GM20431 (cell line): ENCODE data around the gene CTH.
"Not testable (repeated sequence)": the region's sequence is repeated elsewhere in the genome, so short reads cannot be mapped to it uniquely, and the experiment has no call there.

Source experiments
- in situ Hi-C: fragments of 300-500 bp; cut with MseI, MboI; formaldehyde crosslinking; loops from one replicate; pipeline ENCODE4 v1.15.0; 2020; ENCODE audit warnings: low sequenced_read_pairs; ENCODE audit not compliant: unreplicated experiment

The CTH gene

DNA sequence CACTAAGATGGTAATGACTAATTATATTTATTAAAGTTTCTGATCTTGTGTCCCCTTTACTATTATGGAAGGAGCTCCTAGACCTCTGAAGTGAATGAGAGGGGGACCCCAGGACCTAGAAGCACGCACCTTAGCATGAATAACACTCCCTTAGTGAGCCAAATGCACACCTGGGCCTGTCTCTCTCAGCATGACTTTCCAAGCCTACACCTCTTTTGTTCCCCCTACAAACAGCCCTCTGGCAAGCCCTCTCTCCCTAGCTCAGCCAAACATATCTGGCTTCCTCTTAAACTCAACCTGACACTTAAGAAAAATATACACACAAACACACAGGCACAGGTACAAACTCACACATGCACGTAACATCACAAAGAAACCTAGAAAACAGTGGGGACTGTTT lies 7.3 kb upstream of the CTH start:
- in situ Hi-C loops: no loop called here

DNA sequence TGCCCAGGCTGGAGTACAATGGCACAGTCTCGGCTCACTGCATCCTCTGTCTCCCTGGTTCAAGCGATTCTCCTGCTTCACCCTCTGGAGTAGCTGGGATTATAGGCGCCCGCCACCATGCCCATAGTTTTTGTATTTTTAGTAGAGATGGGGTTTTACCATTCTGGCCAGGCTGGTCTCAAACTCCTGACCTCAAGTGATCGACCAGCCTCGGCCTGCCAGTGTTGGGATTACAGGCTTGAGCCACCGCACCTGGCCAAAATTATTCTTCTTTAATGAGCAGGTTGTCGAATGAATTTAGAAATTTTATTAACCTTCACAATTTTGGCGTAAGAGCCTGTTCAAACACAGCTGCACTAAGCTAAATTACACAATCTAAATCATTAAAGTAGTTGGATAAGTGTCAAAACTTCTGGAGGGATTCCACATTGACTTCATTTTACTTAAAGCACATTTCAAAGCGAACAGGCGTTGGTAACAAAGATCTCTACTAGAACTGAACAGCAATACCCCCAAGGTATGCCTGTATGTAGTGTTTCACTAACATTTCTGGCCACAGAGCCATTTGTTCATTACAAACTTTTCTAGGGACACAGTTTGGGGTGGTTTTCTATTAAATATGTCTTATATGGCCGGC lies 5.2 kb upstream of the CTH start:
- in situ Hi-C loops: no loop called here

DNA sequence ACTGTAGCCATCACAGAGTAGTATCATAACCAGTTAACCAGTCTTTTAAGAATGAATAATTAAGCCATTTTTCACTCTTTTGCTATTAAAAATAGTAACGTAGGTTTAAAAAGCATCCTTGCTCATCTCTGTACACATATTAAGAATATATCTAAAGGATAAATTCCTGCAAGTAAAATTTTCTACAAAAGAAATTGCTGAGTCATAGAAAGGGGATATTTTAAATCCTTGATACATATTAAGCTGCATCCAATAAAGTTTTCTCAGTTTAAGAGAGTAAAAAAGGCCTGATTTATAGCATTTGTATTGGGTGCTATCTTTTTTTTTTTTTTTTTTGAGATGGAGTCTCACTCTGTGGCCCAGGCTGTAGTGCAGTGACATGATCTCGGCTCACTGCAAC lies 1.9 kb upstream of the CTH start:
- in situ Hi-C loops: no loop called here

DNA sequence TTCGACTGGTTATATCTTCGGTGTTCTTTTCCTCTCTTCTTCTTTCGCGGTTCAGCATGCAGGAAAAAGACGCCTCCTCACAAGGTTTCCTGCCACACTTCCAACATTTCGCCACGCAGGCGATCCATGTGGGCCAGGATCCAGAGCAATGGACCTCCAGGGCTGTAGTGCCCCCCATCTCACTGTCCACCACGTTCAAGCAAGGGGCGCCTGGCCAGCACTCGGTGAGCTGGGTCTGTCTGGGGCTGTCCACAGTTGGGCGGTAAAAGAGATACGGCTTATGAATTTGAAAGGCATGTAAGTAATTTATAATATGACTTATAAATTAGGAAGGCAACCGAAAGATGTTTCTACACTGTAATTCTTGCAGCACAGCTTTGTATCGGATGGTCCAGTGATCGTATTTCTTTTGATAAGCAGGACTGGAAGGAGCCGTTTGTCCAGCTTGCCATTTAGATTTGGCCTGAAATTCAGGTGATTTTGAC lies 334 bp downstream of the CTH start:
- in situ Hi-C loops: no loop called here

DNA sequence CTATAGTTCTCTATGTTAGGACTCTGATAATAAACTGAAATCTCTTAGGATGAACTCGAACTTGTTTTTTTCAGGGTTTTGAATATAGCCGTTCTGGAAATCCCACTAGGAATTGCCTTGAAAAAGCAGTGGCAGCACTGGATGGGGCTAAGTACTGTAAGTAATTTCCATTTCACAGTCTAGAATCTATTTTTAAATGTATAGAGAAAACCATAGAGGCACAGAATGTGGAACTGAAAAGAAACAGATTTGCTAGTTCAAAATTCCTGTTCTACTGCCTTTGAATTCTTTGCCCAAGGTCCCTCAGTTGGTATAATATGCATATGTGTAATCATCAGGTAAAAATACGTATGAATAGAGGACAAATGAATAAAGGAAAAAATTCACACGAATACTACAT lies 4.8 kb downstream of the CTH start:
- in situ Hi-C loops: no loop called here

DNA sequence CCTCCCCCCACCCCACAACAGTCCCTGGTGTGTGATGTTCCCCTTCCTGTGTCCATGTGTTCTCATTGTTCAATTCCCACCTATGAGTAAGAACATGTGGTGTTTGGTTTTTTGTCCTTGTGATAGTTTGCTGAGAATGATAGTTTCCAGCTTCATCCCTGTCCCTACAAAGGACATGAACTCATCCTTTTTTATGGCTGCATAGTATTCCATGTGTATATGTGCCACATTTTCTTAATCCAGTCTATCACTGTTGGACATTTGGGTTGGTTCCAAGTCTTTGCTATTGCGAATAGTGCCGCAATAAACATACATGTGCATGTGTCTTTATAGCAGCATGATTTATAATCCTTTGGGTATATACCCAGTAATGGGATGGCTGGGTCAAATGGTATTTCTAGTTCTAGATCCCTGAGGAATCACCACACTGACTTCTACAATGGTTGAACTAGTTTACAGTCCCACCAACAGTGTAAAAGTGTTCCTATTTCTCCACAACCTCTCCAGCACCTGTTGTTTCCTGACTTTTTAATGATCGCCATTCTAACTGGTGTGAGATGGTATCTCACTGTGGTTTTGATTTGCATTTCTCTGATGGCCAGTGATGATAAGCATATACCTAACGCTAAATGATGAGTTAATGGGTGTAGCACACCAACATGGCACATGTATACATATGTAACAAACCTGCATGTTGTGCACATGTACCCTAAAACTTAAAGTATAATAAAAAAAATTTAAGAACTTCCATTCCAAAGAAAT lies 8.1 kb downstream of the CTH start:
- in situ Hi-C loops: not testable (repeated sequence)

DNA sequence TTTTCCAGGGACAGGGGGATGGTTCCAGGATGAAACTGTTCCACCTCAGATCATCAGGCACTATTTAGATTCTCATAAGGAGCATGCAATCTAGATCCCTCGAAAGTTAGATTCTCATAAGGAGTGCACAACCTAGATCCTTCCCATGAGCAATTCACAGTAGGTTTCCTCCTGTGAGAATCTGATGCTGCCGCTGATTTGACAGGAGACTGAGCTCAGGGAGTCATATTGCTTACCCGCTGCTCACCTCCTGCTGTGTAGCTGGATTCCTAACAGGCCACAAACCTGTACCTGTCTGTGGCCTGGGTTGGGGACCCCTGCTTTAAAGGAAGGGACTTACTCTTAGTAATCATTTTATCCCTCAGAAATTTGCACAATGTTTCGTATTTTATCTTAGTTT lies 9.3 kb downstream of the CTH start:
- in situ Hi-C loops: no loop called here

DNA sequence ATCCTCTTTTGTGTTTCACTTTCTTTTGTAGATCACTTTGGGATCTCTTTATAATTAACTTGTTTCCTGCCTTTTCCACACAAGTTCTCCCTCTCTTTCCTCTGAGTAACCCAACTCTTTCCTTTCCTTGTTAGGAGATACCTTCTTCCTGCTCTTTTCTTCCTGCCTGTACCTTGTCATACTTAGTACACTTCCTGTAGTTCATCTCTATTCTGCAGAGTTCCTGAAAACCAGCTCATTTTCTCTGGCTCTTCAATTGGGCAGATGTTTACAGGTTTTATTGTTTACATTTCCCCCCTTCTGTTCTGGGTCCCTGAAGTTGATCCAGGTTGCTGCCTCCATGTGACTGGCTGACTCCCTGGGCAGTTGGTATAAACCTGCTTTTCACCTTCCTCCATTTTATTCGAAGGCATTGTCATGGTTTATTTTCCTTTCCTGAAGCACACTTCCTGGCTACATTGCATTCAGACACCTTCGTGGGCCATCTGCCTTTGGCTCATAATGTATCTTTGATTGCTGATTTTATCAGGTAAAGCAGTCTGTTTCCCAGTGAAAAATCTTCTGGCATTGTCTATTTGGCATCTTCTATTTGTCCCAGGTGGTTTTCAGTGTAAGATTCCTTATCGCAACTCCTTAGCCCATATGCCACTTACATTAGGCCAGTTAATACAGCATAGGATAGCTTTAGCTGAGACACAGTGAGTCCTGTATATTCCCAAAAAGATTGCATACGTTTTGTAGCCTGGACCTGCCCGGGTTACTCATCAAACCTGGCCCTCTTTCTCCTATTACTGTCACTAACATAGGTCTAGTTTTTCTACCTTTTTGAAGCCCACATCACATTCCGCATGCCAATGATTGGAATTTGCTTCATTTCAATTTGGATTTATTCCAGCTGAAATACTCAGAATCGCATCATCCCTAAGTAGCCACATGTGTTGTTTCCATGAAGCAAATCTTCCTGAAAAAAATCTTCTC lies 15.4 kb downstream of the CTH start:
- in situ Hi-C loops: no loop called here

DNA sequence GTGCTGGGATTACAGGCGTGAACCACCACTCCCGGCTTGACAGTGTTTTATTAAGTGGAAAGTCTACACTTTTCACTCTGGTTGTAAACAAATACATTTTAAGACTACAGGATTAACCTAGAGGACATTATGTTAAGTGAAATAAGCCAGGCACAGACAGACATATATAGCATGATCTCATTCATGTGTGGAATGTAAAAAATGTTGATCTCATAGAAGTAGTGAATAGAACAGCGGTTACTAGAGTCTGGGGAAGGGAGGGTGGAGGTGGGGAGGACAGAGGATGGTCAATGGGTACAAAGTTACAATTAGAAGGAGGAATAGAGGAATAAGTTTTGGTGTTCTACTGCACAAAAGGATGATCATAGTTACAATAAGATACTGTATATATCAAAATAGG lies 16.9 kb downstream of the CTH start:
- in situ Hi-C loops: no loop called here

DNA sequence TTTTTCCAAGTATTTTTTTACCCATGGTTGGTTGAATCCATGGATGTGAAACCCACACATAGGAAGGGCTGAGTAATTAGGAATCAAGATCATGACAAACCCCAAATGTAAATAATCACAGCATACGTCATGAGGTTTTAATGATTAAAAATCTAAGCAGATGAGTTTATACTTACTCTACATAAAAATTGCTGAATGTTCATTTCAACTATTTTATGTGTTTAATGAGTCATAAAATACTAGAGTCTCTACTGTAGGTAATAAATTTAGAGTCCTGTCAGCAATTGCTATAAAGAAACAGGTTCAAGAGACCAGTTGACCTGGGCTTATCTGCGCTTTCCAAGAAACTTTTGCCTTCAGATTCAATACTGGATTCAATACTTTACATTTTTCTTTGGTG lies 18.2 kb downstream of the CTH start:
- in situ Hi-C loops: no loop called here

DNA sequence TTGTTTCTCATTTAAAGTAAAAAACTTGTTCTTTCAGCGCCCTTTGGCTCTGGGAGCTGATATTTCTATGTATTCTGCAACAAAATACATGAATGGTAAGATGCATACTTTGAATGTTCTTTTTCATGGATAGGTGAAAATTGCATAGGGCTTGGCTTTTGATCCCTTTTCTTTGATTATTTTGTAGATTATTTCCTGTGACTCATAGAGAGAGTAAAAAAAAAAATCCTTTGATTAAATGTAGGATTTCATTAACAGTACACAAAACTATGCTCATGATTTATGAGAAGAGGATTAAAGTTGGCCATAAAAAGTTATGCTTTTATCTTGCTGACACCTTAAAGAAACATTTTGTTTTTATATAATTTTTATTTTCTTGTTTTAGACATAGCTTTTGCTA lies 18.7 kb downstream of the CTH start:
- in situ Hi-C loops: no loop called here

DNA sequence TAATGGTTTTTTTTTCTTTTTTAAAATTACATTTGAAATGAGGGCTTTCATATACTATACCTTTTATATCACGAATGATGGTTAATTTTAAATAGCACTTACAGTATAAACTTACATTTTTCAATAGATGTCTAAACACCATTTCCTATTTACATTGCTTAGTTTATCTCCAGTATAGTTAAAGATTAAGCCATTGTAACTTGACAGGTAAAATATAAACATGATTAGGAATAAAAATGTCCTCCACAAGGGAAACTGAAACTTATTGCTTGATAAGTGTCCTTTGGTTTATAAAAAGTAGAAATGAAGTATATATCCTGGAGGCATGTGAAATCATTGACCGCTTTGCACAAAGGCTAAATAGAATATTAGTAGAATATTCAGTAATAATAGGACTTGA lies 20.2 kb downstream of the CTH start:
- in situ Hi-C loops: no loop called here

DNA sequence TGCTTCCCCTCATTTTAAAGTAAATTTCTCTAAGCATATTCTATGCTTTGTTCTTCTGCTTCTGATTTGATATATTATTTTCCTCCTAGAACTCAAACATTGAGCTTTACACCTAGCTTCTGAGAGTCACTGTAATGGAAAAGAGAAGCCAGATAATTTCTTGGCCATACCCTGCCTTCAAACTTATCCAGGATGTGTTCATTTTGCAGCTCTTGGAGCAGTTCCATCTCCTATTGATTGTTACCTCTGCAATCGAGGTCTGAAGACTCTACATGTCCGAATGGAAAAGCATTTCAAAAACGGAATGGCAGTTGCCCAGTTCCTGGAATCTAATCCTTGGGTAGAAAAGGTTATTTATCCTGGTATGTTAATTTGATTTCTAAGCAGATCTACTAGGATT lies 20.8 kb downstream of the CTH start:
- in situ Hi-C loops: no loop called here

DNA sequence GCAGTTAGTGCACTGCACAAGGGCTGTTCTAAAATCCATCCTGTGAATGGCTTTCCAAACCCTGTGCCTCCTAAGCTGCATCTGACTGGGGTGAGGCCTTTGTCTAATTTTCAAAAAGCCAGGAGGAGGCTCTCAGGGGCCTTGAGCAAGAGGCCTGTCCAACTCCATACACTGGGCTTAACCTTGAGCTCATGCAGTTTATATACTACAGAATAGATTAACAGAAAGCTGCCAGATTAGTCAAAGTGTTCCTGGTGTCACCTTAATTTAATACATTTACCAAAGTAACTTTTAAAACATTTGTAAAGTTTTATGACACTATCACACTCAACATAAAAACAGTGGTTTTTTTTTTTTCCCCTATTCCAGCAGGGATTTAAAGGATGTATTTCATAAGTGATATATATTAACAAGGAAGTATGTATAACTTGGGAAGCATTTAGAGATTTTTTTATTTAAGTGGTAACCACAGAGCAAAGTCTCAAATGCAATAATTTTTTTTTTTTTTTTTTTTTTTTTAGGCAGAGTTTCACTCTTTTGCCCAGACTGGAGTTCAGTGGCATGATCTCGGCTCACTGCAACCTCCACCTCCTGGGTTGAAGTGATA lies 23.3 kb downstream of the CTH start:
- in situ Hi-C loops: no loop called here

DNA sequence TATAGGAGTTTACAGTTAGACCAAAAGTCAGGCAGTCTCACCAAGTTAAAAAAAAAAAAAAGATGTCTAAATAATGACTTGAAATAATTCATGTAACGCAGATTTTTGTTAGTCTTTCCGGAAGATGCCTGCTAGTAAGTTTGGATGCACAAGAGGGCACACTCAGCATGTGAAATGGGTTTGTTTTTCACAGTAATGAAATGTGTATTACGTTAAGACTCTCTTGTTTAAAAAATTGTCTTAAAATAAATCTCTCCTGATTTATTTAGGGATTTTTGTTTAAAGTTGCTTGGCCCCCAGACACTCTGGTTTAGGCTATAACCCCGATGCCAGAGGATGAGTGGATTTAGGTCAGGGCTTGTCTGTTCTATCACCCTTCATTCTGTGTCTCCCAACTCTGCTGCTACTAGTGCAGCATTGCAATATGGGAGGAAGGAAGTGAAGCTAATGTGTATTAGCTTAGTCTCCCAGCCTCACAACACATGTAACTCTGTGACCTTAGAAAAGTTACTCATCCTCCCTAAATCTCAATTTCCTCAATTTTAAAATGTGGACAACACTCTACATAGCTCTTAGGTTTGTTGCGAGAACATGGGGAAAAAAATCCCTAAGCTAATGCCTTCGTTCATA lies 25.7 kb downstream of the CTH start:
- in situ Hi-C loops: no loop called here

DNA sequence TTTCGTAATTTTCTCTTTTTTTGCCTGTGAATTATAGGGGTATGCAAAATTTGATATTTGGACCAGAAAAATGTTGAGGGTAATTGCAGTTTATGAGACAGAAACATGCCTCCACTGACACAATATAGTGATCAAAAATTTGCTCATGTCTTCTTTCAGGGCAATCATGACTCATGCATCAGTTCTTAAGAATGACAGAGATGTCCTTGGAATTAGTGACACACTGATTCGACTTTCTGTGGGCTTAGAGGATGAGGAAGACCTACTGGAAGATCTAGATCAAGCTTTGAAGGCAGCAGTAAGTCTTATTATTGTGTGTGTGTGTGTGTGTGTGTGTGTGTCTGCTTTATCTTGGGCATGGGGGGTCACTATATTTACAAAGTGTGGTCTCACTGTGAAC lies 27.5 kb downstream of the CTH start:
- in situ Hi-C loops: no loop called here

DNA sequence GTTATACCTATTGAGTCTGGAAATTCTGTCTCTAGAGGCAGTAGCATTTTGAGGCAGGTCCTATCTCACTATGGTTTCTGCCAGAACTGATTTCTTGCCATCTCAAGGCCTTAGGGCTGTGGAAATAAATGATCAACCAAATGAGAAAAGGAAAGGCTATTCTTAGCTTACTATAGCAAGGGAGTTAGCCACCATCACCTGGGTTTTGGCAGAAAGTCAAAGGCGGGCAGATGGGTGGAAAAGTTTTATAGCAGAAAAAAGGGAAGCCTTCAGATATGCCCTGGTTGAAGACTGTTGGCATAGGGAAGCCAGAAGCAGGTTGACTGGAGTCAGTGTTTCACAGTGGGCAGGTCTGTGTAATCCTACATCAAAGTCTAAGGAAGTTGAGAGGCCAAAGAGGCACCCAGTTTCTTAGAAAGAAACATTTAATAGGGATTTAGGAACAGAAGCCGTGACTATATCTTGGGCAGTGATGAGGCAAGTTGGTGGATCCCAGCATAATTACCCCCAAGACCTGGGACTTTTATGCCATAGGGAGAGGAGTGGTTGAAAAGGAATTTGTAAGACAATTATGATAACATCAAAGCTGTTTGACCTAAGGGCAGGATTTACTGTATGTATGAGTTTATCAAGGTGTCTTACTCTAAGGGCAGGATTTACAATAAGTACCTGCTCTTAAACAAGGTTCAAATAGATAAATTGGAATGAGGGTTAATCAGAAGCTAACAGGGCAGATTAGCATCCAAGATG lies 29.7 kb downstream of the CTH start:
- in situ Hi-C loops: no loop called here

DNA sequence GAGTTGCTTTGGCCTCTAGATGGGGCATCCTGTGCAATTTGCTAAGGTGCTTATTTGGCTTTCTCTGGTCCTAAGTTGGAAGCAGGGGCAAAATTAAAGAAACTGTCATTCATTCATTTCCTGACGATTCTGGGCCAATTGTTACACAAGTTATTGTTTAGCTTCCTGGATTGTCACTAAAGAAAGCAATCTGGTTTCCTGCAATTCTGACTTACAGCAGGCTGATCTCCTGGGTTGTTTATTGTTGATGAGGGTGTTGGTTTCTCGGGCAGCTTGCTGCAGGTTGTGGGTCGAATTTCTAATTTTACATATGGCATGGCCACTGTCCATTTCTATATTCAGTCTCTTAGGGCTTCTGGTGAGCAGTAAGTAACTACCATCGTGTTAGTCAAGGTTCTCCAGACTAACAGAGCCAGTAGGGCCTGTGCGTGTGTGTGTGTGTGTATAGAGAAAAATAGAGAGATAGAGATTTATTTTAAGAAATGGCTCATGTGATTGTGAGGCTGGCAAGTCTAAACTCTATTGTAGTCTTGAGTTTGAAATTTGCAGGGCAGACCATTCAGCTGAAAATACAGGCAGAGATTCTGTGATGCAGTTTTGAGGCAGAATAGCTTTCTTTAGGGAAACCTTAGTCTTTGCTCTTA lies 30.4 kb downstream of the CTH start:
- in situ Hi-C loops: no loop called here

DNA sequence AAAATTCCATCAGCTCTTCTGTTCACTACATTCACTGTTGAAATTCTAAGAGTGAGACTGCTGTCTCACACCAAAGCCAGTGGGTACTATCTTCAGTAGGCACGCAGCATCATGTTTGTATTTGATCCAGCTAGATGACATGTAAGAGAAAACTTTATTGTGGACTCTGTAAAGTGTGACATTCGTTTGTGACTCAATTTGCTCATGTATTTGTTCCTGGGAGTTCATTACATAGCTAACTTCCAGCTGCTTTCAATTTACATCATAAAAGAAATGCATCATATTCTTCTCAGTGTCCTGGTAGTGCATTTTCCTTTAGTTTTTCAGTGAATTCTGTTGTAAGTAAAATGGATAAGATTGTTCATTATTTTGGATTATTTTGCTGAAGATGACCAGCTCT lies 31.4 kb downstream of the CTH start:
- in situ Hi-C loops: no loop called here
